ENCODE results near the gene POLRMT.
"Not testable (repeated sequence)": the region's sequence is repeated elsewhere in the genome, so short reads cannot be mapped to it uniquely, and the experiment has no call there.

Gene POLRMT

GRCh38 chr19:633068-633785, at the start of gene POLRMT:
Gene POLRMT, minus strand, starts transcription at chr19:633537. Its CDS starts 25 bp downstream, at chr19:633512.
- peak; percentile 99 for DNase-seq (ENCODE audit: low read depth)

GRCh38 chr19:682678-683320, 49.5 kb upstream of the POLRMT start:
- DNase-seq (ENCODE audit: low read depth), result no peak

- no peak for DNase-seq (ENCODE audit: low read depth)
These were observed 48.0 kb upstream of the POLRMT start for GRCh38 chr19:681029-682019.

GRCh38 chr19:680287-681028, 47.1 kb upstream of the POLRMT start:
- peak; percentile 98 for DNase-seq (ENCODE audit: low read depth)

GRCh38 chr19:679418-680286, 46.3 kb upstream of the POLRMT start:
- peak; percentile 70 for DNase-seq (ENCODE audit: low read depth)

GRCh38 chr19:678791-679388, 45.6 kb upstream of the POLRMT start:
- DNase-seq (ENCODE audit: low read depth), result no peak

GRCh38 chr19:677601-678436, 44.5 kb upstream of the POLRMT start:
- peak; percentile 32 for DNase-seq (ENCODE audit: low read depth)

- peak; percentile 90 for DNase-seq (ENCODE audit: low read depth)
These were observed 43.9 kb upstream of the POLRMT start for GRCh38 chr19:677201-677600.

GRCh38 chr19:676339-677105, 43.2 kb upstream of the POLRMT start, which contains the start of gene FSTL3:
Gene FSTL3, plus strand, starts transcription at chr19:676392. Its CDS starts 32 bp downstream, at chr19:676424.
- peak; percentile 49 for DNase-seq (ENCODE audit: low read depth)

GRCh38 chr19:676007-676338, 42.6 kb upstream of the POLRMT start:
- no peak for DNase-seq (ENCODE audit: low read depth)

GRCh38 chr19:674282-675151, 41.2 kb upstream of the POLRMT start:
- no peak for DNase-seq (ENCODE audit: low read depth)

GRCh38 chr19:670609-671075, 37.3 kb upstream of the POLRMT start:
- no peak for DNase-seq (ENCODE audit: low read depth)

GRCh38 chr19:668675-669434, 35.5 kb upstream of the POLRMT start:
- peak; percentile 22 for DNase-seq (ENCODE audit: low read depth)

GRCh38 chr19:666985-667573, 33.7 kb upstream of the POLRMT start:
- DNase-seq (ENCODE audit: low read depth), result not testable (repeated sequence)

- peak; percentile 75 for DNase-seq (ENCODE audit: low read depth)
These were observed 31.6 kb upstream of the POLRMT start for GRCh38 chr19:664913-665443.

- DNase-seq (ENCODE audit: low read depth), result no peak
These were observed 30.4 kb upstream of the POLRMT start for GRCh38 chr19:663682-664117.

All from EH (cell line).